ENCODE data around the gene VRK1. TPM values are rescaled to one million over a fixed set of nuclear protein-coding genes. Genes with fewer than 3 reads are reported as not detected.

The VRK1 gene
- total and polyA plus RNA-seq, 2 of the 8 experiments (the other 6 are each of a cell fraction or from before 2014, with no cell fraction given) = 24.2 to 64.8 TPM

- TF ChIP-seq CHD7 (IDR thresholded peaks at IDR 0.05; ENCODE audit: insufficient replicate concordance, low read length) (no peak), POLR2AphosphoS5 (IDR thresholded peaks at IDR 0.05; ENCODE audit: low read depth, low read length) (peak; percentile 87), CHD2 (IDR thresholded peaks at IDR 0.05; ENCODE audit: low read length) (peak; percentile 90), EP300 (IDR thresholded peaks at IDR 0.05; ENCODE audit: borderline replicate concordance in 1 of 2, low read depth in 2 of 2, low read length in 2 of 2) (no peak)
- TF ChIP-seq, protein P1, sequence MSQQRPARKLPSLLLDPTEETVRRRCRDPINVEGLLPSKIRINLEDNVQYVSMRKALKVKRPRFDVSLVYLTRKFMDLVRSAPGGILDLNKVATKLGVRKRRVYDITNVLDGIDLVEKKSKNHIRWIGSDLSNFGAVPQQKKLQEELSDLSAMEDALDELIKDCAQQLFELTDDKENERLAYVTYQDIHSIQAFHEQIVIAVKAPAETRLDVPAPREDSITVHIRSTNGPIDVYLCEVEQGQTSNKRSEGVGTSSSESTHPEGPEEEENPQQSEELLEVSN (IDR thresholded peaks at IDR 0.05) = peak; percentile 97
Measured at GRCh38 chr14:96796851-96797581, at the start of gene VRK1 (continued).

Measured in H1 (cell line).